D721Med (cell line): ENCODE data around the gene OR2T6.
"Not testable (repeated sequence)": the region's sequence is repeated elsewhere in the genome, so short reads cannot be mapped to it uniquely, and the experiment has no call there.

Experiments used
- DNase-seq: peaks from one replicate; pipeline ENCODE4 v3.0.0; 2011; ENCODE audit warnings: low spot score; ENCODE audit not compliant: insufficient read length
- FAIRE-seq: peaks from 2 replicates; lab custom pipeline; 2011; peaks lifted over from hg19 to GRCh38; lab: Jason Lieb, UNC
- CTCF ChIP-seq: IDR thresholded peaks from 2 replicates; pipeline ENCODE4 v1.5.1; 2012; ENCODE audit warnings: mild to moderate bottlenecking, control low read depth; ENCODE audit not compliant: insufficient read depth; ENCODE audit errors: missing control alignments

Gene OR2T6

GRCh38 chr1:248406721-248407692 lies 31.5 kb downstream of the OR2T6 start:
- FAIRE-seq, result no peak
- DNase-seq, result no peak
- no peak for TF ChIP-seq CTCF

- DNase-seq (no peak), FAIRE-seq (no peak)
- TF ChIP-seq CTCF, result no peak
These were observed 40.7 kb downstream of the OR2T6 start for GRCh38 chr1:248416226-248416625.

- FAIRE-seq, result no peak
- no peak for TF ChIP-seq CTCF
- no peak for DNase-seq
These were observed 42.3 kb downstream of the OR2T6 start for GRCh38 chr1:248417854-248418253.

- DNase-seq (no peak), FAIRE-seq (no peak)
- no peak for TF ChIP-seq CTCF
These were observed 45.8 kb downstream of the OR2T6 start for GRCh38 chr1:248421384-248421783.

GRCh38 chr1:248427526-248428191 lies 52.1 kb downstream of the OR2T6 start:
- not testable (repeated sequence) for FAIRE-seq, DNase-seq

- FAIRE-seq, DNase-seq: not testable (repeated sequence)
These were observed 52.6 kb downstream of the OR2T6 start for GRCh38 chr1:248428192-248428533.

- not testable (repeated sequence) for FAIRE-seq, DNase-seq
These were observed 56.1 kb downstream of the OR2T6 start for GRCh38 chr1:248431683-248432082.

GRCh38 chr1:248432201-248432600 lies 56.7 kb downstream of the OR2T6 start:
- not testable (repeated sequence) for FAIRE-seq, DNase-seq

- not testable (repeated sequence) for FAIRE-seq, DNase-seq
These were observed 58.4 kb downstream of the OR2T6 start for GRCh38 chr1:248433811-248434415.

GRCh38 chr1:248434913-248435312 lies 59.4 kb downstream of the OR2T6 start:
- not testable (repeated sequence) for FAIRE-seq, DNase-seq

- not testable (repeated sequence) for DNase-seq, FAIRE-seq
These were observed 60.8 kb downstream of the OR2T6 start for GRCh38 chr1:248436303-248436702.

- DNase-seq, FAIRE-seq: not testable (repeated sequence)
These were observed 63.1 kb downstream of the OR2T6 start for GRCh38 chr1:248438668-248439067.

GRCh38 chr1:248439283-248439682 lies 63.7 kb downstream of the OR2T6 start:
- not testable (repeated sequence) for DNase-seq, FAIRE-seq
